Effector memory CD4-positive, alpha-beta T cell (primary cell): ENCODE results near the gene LGALS4.
"Not testable (repeated sequence)": the region's sequence is repeated elsewhere in the genome, so short reads cannot be mapped to it uniquely, and the experiment has no call there.

Experiments
- DNase-seq, 3 donors: peaks; one replicate each; pipeline ENCODE4 v3.0.0-alpha.2; 2020
- H3K27ac ChIP-seq: 2 replicates; pipeline ENCODE4 v1.7.0; 2013; ENCODE audit warnings: mild to moderate bottlenecking, low read length, moderate library complexity; ENCODE audit not compliant: insufficient read depth, poor library complexity, severe bottlenecking
- H3K27me3 ChIP-seq: replicated peaks from 2 replicates; pipeline ENCODE4 v1.7.0; 2013; ENCODE audit warnings: mild to moderate bottlenecking, low read length; ENCODE audit not compliant: insufficient read depth, control insufficient read depth, poor library complexity, severe bottlenecking
- H3K36me3 ChIP-seq: 2 replicates; pipeline ENCODE4 v1.7.0; 2013; ENCODE audit warnings: mild to moderate bottlenecking, low read length, moderate library complexity; ENCODE audit not compliant: control insufficient read depth, insufficient read depth
- H3K4me1 ChIP-seq: 2 replicates; pipeline ENCODE4 v1.7.0; 2013; ENCODE audit warnings: low read length, mild to moderate bottlenecking; ENCODE audit not compliant: control insufficient read depth, insufficient read depth, poor library complexity, severe bottlenecking
- H3K4me3 ChIP-seq: 2 replicates; pipeline ENCODE4 v1.7.0; 2013; ENCODE audit warnings: low read length, low read depth, mild to moderate bottlenecking; ENCODE audit not compliant: insufficient read depth, poor library complexity, severe bottlenecking
- H3K9me3 ChIP-seq: 2 replicates; pipeline ENCODE4 v1.7.0; 2013; ENCODE audit warnings: mild to moderate bottlenecking, low read length, moderate library complexity; ENCODE audit not compliant: control insufficient read depth

Gene LGALS4

DNA sequence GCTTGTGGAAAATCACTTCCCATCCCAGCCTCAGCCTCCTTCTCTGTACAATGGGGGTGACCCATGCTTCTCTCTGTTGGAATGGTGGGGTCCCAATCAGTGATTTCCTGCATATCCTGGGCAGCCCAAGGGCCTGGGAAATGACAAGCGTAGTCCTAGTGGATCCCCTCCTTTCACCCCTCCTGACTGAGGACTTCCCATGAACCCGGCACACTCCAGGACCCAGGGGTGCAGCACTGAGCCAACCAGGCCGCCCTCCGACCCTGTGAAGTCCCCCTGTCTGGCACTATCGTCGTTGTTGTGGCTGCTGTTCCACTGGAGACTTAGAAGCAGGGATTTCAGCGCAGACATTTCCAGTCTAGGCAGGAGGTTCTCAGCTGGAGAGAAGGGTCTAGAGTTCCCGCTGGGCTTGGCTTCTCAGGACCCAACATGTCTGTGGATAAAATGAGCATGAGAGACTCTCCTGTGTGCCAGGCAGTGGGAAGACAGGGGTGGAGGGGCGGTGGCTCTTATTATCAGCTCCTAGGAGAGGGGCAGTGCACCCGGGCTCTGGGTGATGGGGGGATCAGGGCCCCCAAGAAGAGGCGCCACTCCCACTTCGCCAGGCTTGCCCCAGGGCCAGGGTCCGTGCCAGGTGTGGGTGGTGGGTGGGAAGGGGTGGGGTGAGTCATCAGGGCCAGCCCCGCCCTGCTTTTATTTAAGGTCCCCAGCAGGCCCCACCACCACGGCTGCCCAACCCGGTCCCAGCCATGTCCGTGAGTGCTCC is 24.1 kb downstream of the LGALS4 start, which contains the start of gene LGALS7B:
Gene LGALS7B (plus strand): TSS at position 723 of the 766 bp plus-strand sequence. CDS start 27 bp downstream, at position 750.
- Histone ChIP-seq H3K27me3 (no peaks in the 10 kb centered on the region), H3K27ac (no peak within 1 kb of the TSS), H3K4me3 (no peak within 1 kb of the TSS), H3K4me1 (peaks cover 4% of the 10 kb centered on the region), H3K9me3 (no peaks in the 10 kb centered on the region), H3K36me3 (no peaks in the 10 kb centered on the region)
- no peak for DNase-seq

DNA sequence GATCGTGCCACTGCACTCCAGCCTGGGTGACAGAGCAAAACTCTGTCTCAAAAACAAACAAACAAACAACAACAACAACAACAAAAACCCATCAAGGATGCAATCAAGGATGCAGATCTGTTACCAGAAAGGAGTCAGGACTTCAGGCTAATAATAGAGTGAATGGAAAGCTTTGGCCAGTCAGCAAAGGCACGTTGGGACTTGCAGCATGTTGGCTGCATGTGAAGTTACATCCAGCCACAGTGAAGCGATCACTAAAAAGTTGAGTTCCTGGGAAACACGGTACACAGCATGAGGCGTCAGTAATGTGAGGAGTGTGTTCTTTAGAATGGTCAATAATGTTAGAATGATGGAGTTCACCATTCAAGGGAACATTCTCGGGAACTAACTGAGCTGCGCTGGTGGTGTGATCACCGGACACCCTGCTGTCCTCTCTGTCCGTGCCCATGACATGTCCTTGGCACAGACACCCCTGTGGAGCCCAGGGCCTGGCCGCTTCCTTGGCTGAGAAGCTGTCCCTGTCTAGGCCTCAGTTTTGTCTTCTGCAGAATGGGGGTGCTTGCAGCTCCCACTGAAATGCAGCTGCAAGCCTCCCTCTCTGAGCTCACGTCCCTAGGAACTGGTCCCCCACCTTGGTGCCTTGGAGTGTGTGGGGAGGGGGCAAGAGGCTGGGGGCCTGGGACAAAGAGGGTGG is 26.0 kb downstream of the LGALS4 start:
- H3K27me3 ChIP-seq: no peaks in the 10 kb centered on the region
- no peak for DNase-seq
- no peaks in the 10 kb centered on the region for H3K4me1 ChIP-seq
- H3K36me3 ChIP-seq: no peaks in the 10 kb centered on the region
- H3K27ac ChIP-seq: no peak overlapping the region
- H3K9me3 ChIP-seq: no peaks in the 10 kb centered on the region
- no peak overlapping the region for H3K4me3 ChIP-seq

GRCh38 chr19:38786061-38786460 is 26.7 kb downstream of the LGALS4 start:
- not testable (repeated sequence) for H3K4me3 ChIP-seq, H3K27me3 ChIP-seq, H3K36me3 ChIP-seq, H3K27ac ChIP-seq, H3K4me1 ChIP-seq, H3K9me3 ChIP-seq, DNase-seq

GRCh38 chr19:38785187-38785699 is 27.5 kb downstream of the LGALS4 start:
- Histone ChIP-seq H3K36me3 (no peaks in the 10 kb centered on the region), H3K27me3 (no peaks in the 10 kb centered on the region), H3K27ac (no peak overlapping the region), H3K4me1 (no peaks in the 10 kb centered on the region), H3K4me3 (no peak overlapping the region), H3K9me3 (no peaks in the 10 kb centered on the region)
- no peak for DNase-seq

GRCh38 chr19:38784224-38784623 is 28.5 kb downstream of the LGALS4 start:
- Histone ChIP-seq H3K36me3 (no peaks in the 10 kb centered on the region), H3K27ac (no peak overlapping the region), H3K9me3 (no peaks in the 10 kb centered on the region), H3K4me3 (no peak overlapping the region), H3K4me1 (no peaks in the 10 kb centered on the region), H3K27me3 (no peaks in the 10 kb centered on the region)
- no peak for DNase-seq

DNA sequence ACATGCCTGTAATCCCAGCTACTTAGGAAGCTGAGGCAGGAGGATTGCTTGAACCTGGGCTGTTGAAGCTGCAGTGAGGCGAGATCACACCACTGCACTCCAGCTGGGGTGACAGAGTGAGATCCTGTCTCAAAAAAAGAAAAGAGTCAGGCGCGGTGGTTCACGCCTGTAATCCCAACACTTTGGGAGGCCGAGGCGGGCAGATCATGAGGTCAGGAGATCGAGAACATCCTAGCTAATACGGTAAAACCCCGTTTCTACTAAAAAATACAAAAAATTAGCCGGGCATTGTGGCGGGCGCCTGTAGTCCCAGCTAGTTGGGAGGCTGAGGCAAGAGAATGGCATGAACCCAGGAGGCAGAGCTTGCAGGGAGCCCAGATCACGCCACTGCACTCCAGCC is 30.5 kb downstream of the LGALS4 start:
- not testable (repeated sequence) for H3K27ac ChIP-seq, H3K4me3 ChIP-seq, H3K36me3 ChIP-seq, H3K4me1 ChIP-seq, DNase-seq, H3K27me3 ChIP-seq, H3K9me3 ChIP-seq

DNA sequence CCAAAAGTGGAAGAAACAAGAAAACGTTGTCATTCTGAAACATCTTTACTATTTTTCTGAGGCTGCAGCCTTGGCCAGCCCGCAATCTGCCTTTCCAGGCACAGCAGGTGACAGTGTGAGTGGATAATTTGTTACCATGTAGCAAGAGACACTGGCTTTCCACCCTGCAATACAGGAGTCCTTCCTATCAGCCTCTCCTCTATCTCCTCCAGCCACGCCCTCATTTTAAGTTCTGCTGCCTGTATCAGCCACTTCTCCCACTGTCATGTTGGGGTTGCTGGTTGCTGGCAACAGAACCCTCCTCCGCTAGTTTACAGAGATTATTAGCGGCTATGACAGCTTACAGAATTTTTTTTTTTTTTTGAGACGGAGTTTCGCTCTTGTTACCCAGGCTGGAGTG is 31.7 kb downstream of the LGALS4 start:
- no peaks in the 10 kb centered on the region for H3K36me3 ChIP-seq
- no peaks in the 10 kb centered on the region for H3K27me3 ChIP-seq
- no peak overlapping the region for H3K4me3 ChIP-seq
- H3K4me1 ChIP-seq: no peaks in the 10 kb centered on the region
- DNase-seq: no peak
- H3K27ac ChIP-seq: no peak overlapping the region
- no peaks in the 10 kb centered on the region for H3K9me3 ChIP-seq

- Histone ChIP-seq H3K4me3 (no peak overlapping the region), H3K36me3 (no peaks in the 10 kb centered on the region), H3K27ac (no peak overlapping the region), H3K27me3 (no peaks in the 10 kb centered on the region), H3K9me3 (no peaks in the 10 kb centered on the region), H3K4me1 (no peaks in the 10 kb centered on the region)
- no peak for DNase-seq
These were observed 32.3 kb downstream of the LGALS4 start for GRCh38 chr19:38780443-38780842.

DNA sequence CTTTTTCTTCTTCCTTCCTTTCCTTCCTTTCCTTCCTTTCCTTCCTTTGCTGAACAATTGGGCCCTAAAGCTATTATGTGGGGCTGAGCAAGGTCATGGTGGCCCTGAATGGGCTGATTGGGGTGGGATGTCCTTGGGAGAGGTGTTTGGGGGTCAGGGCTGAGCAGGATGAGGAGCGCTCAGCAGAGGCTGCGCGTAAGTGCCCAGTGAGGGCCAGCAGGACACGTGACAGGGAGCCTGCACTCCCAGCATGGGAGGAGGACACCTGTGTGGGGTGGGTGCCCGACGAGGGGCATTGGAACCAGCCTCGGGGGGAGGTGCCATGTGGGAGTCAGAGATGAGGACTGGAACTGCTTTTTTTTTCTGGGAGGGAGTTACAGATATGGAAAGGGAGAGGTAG is 34.0 kb downstream of the LGALS4 start:
- Histone ChIP-seq H3K4me1 (no peaks in the 10 kb centered on the region), H3K4me3 (no peak overlapping the region), H3K27me3 (no peaks in the 10 kb centered on the region), H3K9me3 (no peaks in the 10 kb centered on the region), H3K27ac (no peak overlapping the region), H3K36me3 (no peaks in the 10 kb centered on the region)
- DNase-seq: no peak
